Activated naive CD8-positive, alpha-beta T cell treated with anti-CD3 and anti-CD28 coated beads, Interleukin-2, amount 50 U/mL, for 16 hours (primary cell): ENCODE measurements around the gene FIGLA.

Source experiments
- DNase-seq: peaks from one replicate; pipeline ENCODE4 v3.0.0-alpha.2; 2020; ENCODE audit warnings: low read depth, low spot score

FIGLA gene

GRCh38 chr2:70775141-70775540 lies 15.3 kb downstream of the FIGLA start:
- DNase-seq, result no peak

- no peak for DNase-seq
Observed at GRCh38 chr2:70772486-70773155, 17.8 kb downstream of the FIGLA start.

GRCh38 chr2:70771446-70771845 lies 19.0 kb downstream of the FIGLA start:
- DNase-seq, result no peak

- no peak for DNase-seq
Observed at GRCh38 chr2:70769450-70769849, 21.0 kb downstream of the FIGLA start.

- DNase-seq, result no peak
Observed at GRCh38 chr2:70768590-70769085, 21.8 kb downstream of the FIGLA start.

GRCh38 chr2:70767699-70768589 lies 22.5 kb downstream of the FIGLA start, which contains the start of gene ADD2:
TSS of gene ADD2 (minus strand) at chr2:70768200. CDS start at chr2:70706408, 61,792 bp downstream.
- peak; percentile 9 for DNase-seq

GRCh38 chr2:70767079-70767698 lies 23.3 kb downstream of the FIGLA start:
- DNase-seq, result no peak

GRCh38 chr2:70766357-70767078 lies 23.9 kb downstream of the FIGLA start:
- no peak for DNase-seq

GRCh38 chr2:70765507-70765906 lies 24.9 kb downstream of the FIGLA start:
- no peak for DNase-seq

GRCh38 chr2:70759446-70759845 lies 31.0 kb downstream of the FIGLA start:
- DNase-seq, result no peak

GRCh38 chr2:70757966-70758365 lies 32.5 kb downstream of the FIGLA start:
- DNase-seq, result no peak

- DNase-seq, result no peak
Observed at GRCh38 chr2:70757360-70757759, 33.1 kb downstream of the FIGLA start.

- DNase-seq, result no peak
Observed at GRCh38 chr2:70756128-70756527, 34.3 kb downstream of the FIGLA start.

- no peak for DNase-seq
Observed at GRCh38 chr2:70753902-70754301, 36.5 kb downstream of the FIGLA start.

- DNase-seq, result no peak
Observed at GRCh38 chr2:70753031-70753430, 37.4 kb downstream of the FIGLA start.

- no peak for DNase-seq
Observed at GRCh38 chr2:70752396-70752795, 38.0 kb downstream of the FIGLA start.

- DNase-seq, result no peak
Observed at GRCh38 chr2:70751881-70752280, 38.6 kb downstream of the FIGLA start.

GRCh38 chr2:70750320-70750719 lies 40.1 kb downstream of the FIGLA start:
- no peak for DNase-seq

GRCh38 chr2:70748002-70748784 lies 42.2 kb downstream of the FIGLA start:
- no peak for DNase-seq

- no peak for DNase-seq
Observed at GRCh38 chr2:70747284-70747683, 43.2 kb downstream of the FIGLA start.
